Sciatic nerve (tissue), 2 donors: ENCODE results near the gene NHEJ1. TPM values are rescaled to one million over a fixed set of nuclear protein-coding genes. Genes with fewer than 3 reads are reported as not detected.
A peak's percentile ranks its signal among the peaks of the same experiment; 100 is the strongest.

ENCODE experiments used
- ATAC-seq: fragments of 200-7000 bp; cut with Tn5 transposase; one replicate; pipeline ENCODE4 v1.9.1; 2020; ENCODE audit warnings: mild to moderate bottlenecking, moderate library complexity
- DNase-seq: peaks from one replicate; pipeline ENCODE4 v3.0.0-alpha.2; 2020; ENCODE audit warnings: low spot score
- intact Hi-C: fragments of 100-400 bp; cut with DNase I; formaldehyde crosslinking; loops from one replicate; pipeline ENCODE4 v1.14.2; 2022
- total RNA-seq: library from RNA; stranded (reverse); fragmentation: NEBNext Ultra II Directional; extraction: Animal tissue kit (Norgen Biotek cat#: 25700); gene quantifications from one replicate; pipeline ENCODE4 v1.2.1, GENCODE V29; 2021
- donor health status: DM: no; HTN: no; CAD: no.
- donor health status: DM: no; HTN: no; CAD: no.

The NHEJ1 gene
- total RNA-seq, 1 donor from 2014 or later: 15.0 TPM

DNA sequence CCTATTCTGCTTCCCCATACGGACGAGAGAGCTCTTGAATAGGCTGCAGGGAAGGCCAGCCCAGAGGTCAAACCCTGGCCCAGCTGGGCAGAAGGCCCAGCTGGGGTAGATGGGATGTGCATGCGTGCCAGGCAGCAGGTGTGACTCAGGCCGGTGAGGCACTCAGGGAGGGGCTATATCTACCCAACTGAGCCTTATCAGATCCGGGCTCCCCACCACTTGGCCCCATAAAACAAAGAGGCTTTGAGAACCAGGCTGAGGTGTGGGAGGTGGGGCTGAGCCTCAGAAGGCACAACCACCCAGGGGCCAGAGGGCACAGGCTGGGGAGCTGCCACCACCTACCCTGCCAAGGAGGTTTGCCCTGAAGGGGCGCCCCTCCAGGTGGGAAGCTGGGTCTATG lies 111.3 kb downstream of the NHEJ1 start:
- intact Hi-C loops: no loop called here
- DNase-seq (no peak), ATAC-seq (no peak)

DNA sequence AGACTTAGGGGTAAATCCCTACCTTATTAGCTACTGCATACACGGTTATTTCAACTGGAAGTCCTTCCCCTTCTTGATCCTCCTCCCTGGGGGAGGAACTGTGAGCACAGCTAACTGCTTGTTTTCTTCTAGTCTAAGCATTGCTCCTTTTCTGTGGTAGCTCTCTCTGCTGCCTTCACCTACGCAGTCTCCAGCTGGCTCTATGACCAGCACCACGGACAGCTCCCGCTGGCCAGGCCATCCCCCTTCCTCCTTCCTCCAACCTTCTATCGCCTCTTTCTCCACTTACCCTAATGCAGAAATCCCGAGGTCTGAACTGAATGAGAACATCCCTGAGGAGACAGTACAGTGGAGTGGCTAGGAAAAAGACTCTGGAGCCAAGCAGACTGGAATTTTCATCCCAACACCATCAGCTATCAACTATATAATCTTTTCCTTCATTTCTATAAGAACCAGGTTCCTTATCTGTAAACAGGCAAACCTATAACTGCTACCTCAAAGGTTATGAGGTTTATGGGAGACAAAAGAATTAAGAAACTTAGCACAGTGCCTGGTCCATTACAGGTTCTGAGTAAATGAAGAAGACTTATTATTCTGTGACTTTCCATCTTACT lies 114.6 kb downstream of the NHEJ1 start:
- no peak for DNase-seq
- no peak for ATAC-seq
- intact Hi-C loops: no loop called here

DNA sequence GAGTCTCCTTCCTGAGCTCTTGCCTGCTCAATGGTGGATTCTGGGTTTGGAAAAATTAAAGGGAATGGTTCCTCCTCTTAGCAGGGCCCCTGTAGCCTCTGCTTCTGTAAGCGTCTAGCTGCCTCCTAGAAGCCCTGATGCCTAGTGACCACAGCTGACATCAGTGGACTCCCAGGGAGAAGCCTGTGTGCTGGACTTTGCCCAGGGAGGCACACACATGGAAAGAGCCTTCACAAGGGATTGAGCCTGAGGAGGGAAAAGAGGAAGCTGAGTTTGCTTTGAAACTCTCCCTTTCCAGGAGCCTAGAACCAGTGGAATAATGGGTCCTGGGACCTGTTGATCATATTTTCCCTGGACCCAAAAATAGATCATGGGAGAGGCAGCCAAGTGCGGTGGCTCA lies 117.9 kb downstream of the NHEJ1 start:
- DNase-seq: no peak
- intact Hi-C loops: no loop called here
- no peak for ATAC-seq

DNA sequence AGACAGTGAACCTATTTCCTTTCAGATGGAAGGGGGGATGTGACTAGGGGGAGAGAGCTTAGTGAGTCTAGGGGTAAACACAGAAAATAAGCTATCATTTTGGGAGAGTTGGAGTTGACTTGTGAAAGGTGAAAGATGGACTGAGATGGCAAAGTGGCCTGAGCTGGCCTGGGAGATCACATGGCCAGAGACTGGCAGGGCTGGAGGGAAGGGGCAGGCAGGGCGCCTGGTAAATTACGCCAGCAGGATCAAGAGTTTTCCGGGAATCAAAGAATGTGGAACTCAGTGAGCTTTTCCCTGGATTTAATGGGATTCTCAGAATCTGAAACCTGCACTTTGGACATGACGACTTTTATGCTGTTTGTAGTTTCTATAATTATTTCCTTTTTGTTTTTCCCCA lies 118.5 kb downstream of the NHEJ1 start:
- intact Hi-C loops: no loop called here
- ATAC-seq (no peak), DNase-seq (no peak)

DNA sequence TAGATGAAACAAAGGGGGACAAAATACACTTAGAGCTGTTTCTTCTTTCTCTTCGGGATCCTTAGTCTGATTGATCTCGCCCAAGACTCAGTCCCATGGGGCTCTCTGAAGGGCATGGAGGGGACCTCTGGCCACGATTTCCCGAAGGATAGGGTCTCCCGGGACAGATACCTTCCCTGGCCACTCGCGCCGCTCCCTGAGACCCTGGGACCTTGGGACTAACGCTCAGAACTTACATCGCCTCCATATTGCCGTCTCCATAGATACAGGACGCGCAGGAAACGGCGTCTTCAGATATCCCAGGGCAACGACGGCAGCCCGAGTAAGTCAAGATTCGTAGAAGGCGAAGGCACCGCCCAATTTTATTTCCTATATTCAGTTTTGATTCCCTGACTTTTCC lies 119.4 kb downstream of the NHEJ1 start, which contains the start of gene CFAP65:
Gene CFAP65, minus strand, starts transcription at position 265 of the 400 bp plus-strand sequence. CDS start 2,468 bp downstream, outside the sequence.
- ATAC-seq: no peak
- DNase-seq: no peak
- intact Hi-C loops: no loop called here

DNA sequence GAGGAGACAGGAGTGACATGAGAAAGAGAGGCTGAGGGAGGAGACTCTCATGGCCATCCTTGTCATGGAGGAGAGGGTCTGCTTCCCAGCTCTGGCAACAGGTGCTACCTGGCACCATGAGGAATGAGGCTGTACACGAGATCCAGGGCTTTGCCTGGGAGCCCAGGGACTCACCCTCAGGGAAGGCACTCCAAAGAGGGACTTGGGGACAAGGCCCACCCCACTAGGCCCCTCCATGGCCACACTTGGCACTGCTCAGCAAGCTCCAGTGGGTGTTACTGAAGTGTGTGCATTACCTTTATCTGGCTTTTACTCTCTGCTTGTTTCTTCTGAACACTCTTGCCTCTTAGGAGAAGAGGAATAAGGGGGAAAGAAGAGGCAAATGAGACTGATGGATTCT lies 122.0 kb downstream of the NHEJ1 start:
- ATAC-seq (no peak), DNase-seq (no peak)
- intact Hi-C loops: loop anchor here (10.0 kb wide), 1 partner anchor 106 kb away; no protein-coding TSS in a partner anchor

DNA sequence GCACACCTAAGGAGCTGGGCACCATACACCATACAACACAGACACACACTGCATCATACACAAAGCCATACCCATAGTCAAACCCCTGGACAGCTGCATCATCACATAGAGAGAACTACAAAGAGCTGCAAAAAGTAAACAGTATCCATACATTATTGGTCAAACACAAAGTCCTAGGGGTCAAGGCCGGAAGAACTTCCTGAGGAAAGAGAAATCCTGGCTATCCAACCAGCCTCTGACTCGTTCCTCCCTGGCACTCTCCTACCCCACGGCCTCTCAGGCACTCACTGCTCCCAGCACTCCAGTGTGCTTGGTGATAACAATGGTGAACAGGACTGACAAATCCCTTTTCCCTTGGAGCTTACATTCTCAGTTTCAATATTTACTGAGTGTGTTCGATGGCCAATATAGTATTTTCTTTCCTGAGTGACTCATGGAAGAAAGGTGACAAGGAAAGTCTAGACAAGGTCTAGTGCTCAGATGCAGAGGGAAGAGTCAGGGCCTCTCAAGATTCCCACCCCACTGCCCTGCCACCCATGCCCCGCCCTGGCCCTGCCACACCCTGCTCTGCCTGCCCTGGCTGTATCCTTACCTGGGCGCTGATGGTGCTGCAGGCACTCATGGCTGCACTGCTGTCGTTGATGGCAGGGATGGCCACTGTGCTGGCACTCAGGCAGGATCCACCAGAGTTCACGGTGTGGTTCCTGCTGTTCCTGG lies 122.7 kb downstream of the NHEJ1 start:
- DNase-seq (peak; percentile 22), ATAC-seq (no peak)
- intact Hi-C loops: loop anchor here (10.0 kb wide), 1 partner anchor 107 kb away; no protein-coding TSS in a partner anchor

DNA sequence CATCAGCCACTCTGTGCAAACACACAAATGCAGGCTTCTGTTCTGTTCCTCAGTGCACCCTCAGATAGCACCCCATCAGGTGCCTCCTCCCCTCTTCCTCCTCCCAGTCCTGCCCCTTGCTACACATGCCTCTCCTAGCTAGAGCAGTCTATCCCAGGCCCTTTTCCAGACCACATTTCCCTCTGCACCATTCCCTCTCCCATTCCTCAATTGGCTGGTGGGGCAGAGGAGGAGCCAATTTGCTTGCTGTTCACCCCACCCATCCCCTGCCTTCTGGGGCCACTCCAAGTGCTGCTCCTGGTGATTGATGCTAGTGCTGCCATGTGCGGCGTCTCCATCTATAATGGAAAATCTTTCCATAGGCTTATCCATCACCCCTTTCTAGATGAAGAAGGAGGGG lies 124.7 kb downstream of the NHEJ1 start:
- intact Hi-C loops: loop anchor here (10.0 kb wide), 1 partner anchor 109 kb away; no protein-coding TSS in a partner anchor
- DNase-seq: no peak
- ATAC-seq: no peak

DNA sequence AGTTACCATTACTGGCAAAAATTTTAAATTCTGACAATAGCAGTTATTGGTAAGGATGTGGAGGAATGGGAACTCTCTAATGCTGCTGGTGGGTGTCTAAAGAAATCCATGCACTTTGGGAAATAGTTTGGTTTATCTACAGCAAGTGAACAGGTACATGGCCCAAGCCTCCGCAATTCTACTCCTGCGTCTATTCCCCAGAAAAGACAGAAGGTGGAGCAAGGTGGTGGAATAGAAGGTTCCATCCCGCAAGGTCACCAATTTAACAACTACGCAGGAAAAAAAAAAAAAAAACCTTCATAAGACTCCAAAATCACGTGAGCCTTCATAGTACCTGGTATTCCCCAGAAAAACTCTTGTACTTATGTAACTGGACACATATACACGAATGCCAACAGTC lies 125.8 kb downstream of the NHEJ1 start:
- intact Hi-C loops: loop anchor here (10.0 kb wide), 1 partner anchor 110 kb away; no protein-coding TSS in a partner anchor
- ATAC-seq: no peak
- DNase-seq: no peak

DNA sequence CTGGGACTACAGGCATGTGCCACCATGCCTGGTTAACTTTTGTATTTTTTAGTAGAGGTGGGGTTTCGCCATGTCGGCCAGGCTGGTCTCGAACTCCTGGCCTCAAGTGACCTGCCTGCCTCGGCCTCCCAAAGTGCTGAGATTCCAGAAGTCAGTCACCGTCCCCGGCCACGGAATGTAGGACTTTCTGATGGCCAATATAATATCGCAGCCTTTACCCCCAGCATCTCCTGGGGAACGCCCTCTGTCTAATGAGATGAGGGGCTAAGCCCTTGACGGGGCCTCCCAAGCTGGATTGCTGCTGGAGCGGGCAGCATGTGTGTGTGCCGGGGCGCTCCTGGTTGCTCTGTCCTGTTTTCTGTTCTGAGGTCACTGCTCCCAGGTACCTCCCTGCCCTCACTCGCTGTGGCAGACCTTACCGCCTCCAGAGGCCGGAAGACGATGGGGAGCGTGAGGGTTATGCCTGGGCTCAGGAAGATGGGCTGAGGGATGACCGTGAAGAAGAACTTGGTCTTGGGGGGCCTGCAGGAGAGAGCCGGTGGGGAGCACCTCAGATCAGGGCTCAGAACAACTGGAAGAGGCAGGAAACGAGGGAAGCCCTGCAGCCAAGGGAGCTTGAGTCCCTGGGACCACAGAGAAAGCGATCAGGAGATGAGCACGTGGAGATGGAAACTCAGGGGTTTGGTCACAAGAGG lies 128.4 kb downstream of the NHEJ1 start:
- DNase-seq (no peak), ATAC-seq (no peak)
- intact Hi-C loops: loop anchor here (10.0 kb wide), 1 partner anchor 113 kb away; no protein-coding TSS in a partner anchor

DNA sequence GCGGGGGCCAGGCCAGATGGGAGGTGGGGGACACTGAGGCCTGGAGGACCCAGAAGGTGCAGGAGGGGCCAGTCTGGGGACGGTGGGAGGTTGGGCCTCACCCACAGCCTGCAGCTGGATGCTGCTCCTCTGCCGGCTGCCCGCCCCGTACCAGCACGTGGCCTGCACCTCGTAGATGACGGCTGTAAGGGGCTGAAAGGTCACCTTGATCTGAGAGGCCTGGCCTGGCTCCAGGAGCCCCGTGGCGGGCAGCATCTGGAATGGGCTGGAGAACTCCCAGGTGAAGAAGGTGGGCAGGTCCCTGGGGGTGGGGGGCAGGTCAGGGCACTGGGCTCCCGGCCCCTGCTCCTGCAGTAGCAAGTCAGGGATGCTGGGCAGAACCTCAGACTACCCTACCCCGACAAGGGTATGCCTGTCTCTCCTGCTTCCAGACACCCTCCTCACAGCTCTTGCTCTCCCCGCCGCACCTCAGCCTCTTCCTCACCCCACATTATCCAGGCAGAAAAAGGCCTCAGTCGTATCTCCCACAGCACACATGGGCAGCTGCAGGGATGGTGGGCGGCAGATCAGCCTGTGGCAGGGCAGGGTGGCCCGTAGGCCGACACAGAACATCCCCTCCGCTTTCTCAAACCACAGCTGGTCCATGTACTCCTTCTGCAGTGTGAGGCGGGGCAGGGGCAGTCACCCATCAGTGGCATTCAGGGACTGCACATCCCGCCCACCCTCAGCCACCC lies 129.4 kb downstream of the NHEJ1 start:
- DNase-seq (no peak), ATAC-seq (no peak)
- intact Hi-C loops: loop anchor here (10.0 kb wide), 1 partner anchor 114 kb away; no protein-coding TSS in a partner anchor

DNA sequence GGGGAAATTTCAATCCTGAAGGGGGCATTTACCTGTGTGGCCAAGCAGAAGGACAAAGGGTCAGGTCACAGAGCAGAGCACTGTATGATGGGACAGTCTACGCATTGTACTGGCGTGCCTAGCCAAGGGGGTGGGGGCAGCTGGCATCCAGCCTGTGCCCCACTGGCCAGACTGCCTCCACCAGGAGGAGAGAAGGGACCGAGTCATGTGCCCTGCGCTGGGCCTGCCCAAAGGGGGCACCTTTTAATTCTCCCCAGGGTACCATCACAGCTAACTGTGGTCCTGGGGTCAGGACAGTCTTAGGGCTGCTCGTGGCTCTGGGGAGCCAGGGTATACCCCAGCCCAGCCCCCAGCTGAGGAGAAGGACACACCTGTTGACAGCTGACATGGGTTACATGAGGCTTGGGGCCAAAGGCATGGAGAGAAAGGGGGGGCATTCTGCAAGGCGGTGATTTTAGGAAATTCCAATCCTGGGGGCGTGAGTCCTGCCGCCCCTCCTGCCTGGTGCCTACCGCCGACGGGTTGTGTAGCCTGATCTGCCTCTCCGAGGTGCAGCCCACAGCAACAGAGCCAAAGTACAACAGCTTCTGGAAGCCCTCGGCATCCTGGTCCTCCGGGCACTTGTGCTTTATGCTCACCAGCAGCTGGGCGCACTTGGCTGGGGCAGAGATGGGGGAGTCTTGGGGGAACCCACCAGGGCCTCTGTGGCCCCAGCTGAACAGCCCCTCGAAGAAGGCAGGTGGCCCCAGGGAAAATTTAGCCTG lies 130.3 kb downstream of the NHEJ1 start:
- intact Hi-C loops: loop anchor here (10.0 kb wide), 1 partner anchor 114 kb away; no protein-coding TSS in a partner anchor
- no peak for DNase-seq
- peak; percentile 23 for ATAC-seq

DNA sequence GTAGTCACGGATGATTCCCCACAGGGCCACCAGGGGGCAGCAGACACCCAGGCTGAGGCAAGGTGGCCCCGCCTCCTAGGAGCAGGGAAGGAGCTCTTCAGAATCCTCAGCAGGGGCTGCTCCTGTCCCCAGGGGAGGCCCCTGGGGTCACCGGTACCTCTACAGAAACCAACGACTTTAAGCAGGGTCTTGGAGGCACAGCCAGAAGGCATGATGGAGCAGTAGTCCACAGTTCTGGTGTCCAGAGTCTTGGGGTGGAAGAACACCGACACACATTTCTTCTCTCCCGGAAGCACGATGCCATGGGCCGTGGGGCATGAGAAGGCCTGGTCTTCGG lies 130.8 kb downstream of the NHEJ1 start:
- DNase-seq: peak; percentile 86
- ATAC-seq: peak; percentile 77
- intact Hi-C loops: loop anchor here (10.0 kb wide), 1 partner anchor 115 kb away; no protein-coding TSS in a partner anchor

DNA sequence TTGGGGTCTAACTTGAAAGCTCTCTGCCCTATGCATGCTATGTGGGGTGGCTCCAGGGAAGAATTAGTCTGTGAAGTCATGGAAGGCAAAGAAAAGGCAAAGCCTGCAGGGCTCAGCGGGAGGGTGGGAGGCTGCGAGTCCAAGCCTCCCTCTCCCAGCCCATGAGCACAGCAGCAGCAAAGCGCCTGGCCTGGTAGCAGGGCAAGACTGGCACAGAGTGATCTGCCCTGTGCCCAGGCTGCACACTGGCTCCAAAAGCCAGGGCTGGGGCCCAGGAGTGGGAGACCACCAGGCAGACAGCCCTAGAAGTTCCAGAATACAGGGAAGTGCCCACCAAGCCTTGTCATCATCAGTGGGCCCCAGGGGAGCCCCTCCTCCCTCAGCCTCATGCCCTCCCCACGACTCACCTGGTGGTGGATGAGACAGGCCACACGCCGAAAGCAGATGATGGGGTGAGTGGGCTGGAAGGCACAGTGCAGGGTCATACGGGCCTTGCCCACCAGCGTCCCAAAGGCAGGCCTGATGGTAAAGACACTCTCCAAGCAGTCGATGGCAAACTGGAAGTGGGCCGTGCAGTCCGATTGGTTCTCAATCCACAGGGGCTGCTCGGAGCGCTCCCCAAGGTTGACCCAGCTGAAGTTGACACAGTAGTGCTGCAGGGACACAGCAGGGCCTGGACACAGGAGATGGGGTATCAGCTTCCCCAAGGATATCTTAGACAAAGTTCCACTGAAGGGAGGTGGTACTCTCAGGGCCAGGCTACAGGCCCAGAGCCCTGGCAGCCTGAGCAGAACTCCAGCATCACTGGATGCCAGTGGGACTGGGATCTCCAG lies 131.4 kb downstream of the NHEJ1 start:
- intact Hi-C loops: no loop called here

DNA sequence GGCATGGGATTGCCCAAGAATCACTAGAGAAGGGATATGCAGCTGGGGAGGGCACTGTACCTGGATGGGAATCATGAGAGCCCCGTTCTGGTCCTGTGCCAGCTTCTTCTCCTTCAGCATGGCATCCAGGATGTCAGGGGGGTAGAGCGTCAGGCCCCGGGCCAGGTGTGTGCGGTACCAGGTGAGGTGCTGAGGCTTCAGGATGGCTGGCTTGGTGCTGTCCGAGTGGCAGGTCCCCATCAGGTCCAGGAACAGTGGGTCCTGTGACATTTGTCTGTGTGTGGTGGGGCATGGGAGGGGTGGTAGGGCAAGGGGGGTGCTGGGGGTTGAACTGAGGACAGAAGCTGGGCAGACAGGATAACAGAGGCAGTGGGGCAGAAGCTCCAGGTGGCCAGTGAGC lies 132.5 kb downstream of the NHEJ1 start:
- ATAC-seq: no peak
- DNase-seq: no peak
- intact Hi-C loops: no loop called here

More for the DNA sequence above, 131.4 kb downstream of the NHEJ1 start:
- DNase-seq (no peak), ATAC-seq (peak; percentile 5)

DNA sequence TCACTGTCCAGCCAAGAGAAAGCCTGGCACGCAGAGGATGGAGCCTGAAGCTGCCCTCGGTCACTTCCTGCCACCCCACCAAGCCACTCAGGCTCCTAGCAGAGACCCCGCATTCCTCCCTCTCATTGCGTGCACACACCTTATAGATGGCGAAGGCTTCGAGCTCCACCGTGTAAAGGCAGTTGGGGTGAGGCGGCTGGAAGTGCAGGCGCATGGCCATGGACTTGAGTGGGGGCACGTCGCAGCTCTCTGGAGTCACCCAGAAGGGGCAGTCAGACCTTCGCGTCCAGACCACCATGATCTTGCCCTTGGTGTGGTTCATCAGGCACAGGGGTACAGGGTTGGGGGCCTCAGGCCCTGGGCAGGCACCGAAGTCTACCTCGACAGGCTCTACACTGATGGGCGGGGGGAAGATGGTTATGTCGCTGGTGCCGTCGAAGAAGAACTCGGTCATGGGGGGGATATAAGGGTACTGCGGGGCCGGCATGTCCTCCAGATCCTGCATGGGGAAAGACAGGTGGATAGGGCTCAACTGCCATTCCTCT lies 133.0 kb downstream of the NHEJ1 start:
- no peak for ATAC-seq
- DNase-seq: no peak
- intact Hi-C loops: no loop called here

DNA sequence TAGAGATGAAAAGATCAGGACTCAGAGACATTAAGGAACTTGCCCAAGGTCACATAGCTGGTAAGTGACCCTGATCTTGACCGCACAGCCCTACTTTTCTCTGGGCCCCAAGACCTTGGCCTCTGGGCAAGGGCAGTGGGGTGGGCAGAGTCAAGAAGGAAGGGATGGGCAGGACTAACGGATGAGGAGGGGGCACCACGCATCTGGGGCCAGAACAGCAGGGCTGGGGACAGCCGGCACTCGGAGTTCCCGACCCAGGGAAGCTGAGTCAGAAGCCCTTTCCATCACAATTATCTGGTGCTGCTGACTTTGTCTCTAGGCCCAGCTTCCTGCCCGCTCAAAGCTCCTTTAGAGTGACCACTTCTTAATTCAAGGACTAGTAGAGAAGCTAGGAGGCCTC lies 133.7 kb downstream of the NHEJ1 start:
- ATAC-seq (no peak), DNase-seq (no peak)
- intact Hi-C loops: no loop called here
